Right lobe of liver (tissue), 4 donors: ENCODE measurements around the gene HYDIN.

Experiments used
- CTCF ChIP-seq, 4 donors: fragments of 200-600 bp in 3 of 4; fragments of 450-650 bp in 1 of 4; IDR thresholded peaks; one replicate each; pipeline versions ENCODE4 v1.5.1 to v1.8.0; 2016 to 2022; ENCODE audit warnings: antibody characterized with exemption in 4 of 4, mild to moderate bottlenecking in 2 of 4
- POLR2A ChIP-seq: fragments of 450-650 bp; IDR thresholded peaks from one replicate; pipeline ENCODE4 v1.6.1; 2017; ENCODE audit warnings: antibody characterized with exemption, mild to moderate bottlenecking
- donor health status: DM: no; HTN: no; CAD: no.
- donor health status: DM: no; HTN: no; CAD: no.
- donor health status: DM: no; HTN: yes; CAD: no.

- no peak for TF ChIP-seq CTCF (IDR thresholded peaks at IDR 0.05)
- no peak for TF ChIP-seq POLR2A
These were observed 421.0 kb downstream of the HYDIN start for GRCh38 chr16:70809392-70810060.
